Measurements from ENCODE around the gene CT47B1.
"Not testable (repeated sequence)": the region's sequence is repeated elsewhere in the genome, so short reads cannot be mapped to it uniquely, and the experiment has no call there.

Gene CT47B1

GRCh38 chrX:120875766-120876165 is at the start of gene CT47B1:
Gene CT47B1 (minus strand): TSS chrX:120875866. CDS start chrX:120875670, 196 bp downstream.
- DNase-seq (ENCODE audit: low read depth, low spot score); in situ Hi-C loops (cut with HindIII; ENCODE audit: low sequenced_read_pairs); H3K4me3 ChIP-seq (ENCODE audit: low read depth, low read length): not testable (repeated sequence)

GRCh38 chrX:120874678-120875557 is 748 bp downstream of the CT47B1 start:
- no peak for DNase-seq (ENCODE audit: low read depth, low spot score)
- in situ Hi-C loops (cut with HindIII; ENCODE audit: low sequenced_read_pairs): no loop called here
- H3K4me3 ChIP-seq (ENCODE audit: low read depth, low read length): no peak overlapping the region
- TF ChIP-seq CTCF (IDR thresholded peaks at IDR 0.05; ENCODE audit: low read depth, low read length): no peak

DNA sequence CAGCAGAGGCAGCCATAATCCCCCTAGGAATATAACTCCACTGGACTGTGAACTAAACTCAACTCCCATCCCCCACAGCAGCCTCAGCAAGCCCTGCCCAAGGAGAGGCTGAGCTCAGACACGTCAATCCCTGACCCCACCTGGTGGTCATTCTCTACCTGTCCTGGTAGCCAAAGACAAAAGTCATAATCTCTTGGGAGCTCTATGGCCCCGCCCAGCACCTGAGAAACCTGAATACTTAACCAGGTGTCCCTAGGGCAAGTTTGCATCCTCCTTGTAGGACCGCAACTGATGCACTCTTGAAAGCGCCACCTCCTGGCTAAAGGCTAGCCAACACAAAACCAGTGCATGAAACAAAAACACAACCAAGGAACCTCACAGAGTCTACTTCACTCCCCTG is 18.4 kb downstream of the CT47B1 start:
- no peak overlapping the region for H3K4me3 ChIP-seq (ENCODE audit: low read depth, low read length)
- peak; percentile 3 for TF ChIP-seq CTCF (IDR thresholded peaks at IDR 0.05; ENCODE audit: low read depth, low read length)
- in situ Hi-C loops (cut with HindIII; ENCODE audit: low sequenced_read_pairs): no loop called here
- no peak for DNase-seq (ENCODE audit: low read depth, low spot score)

GRCh38 chrX:120840827-120841226 is 34.8 kb downstream of the CT47B1 start:
- TF ChIP-seq CTCF (IDR thresholded peaks at IDR 0.05; ENCODE audit: low read depth, low read length): no peak
- peak; percentile 71 for DNase-seq (ENCODE audit: low read depth, low spot score)
- no peak overlapping the region for H3K4me3 ChIP-seq (ENCODE audit: low read depth, low read length)
- in situ Hi-C loops (cut with HindIII; ENCODE audit: low sequenced_read_pairs): no loop called here

- in situ Hi-C loops (cut with HindIII; ENCODE audit: low sequenced_read_pairs): no loop called here
- peak; percentile 44 for DNase-seq (ENCODE audit: low read depth, low spot score)
These were observed 36.2 kb downstream of the CT47B1 start for GRCh38 chrX:120839491-120839890.

DNA sequence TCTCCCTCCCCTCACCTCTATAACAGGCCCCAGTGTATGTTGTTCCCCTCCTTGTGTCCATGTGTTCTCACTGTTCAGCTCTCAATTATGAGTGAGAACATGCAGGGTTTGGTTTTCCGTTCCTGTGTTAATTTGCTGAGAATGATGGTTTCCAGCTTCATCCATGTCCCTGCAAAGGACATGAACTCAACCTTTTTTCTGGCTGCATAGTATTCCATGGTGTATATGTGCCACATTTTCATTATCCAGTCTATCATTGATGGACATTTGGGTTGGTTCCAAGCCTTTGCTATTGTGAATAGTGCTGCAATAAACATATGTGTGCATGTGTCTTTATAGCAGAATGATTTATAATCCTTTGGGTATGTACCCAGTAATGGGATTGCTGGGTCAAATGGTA is 48.5 kb downstream of the CT47B1 start:
- H3K4me3 ChIP-seq (ENCODE audit: low read depth, low read length); in situ Hi-C loops (cut with HindIII; ENCODE audit: low sequenced_read_pairs); DNase-seq (ENCODE audit: low read depth, low spot score): not testable (repeated sequence)

More at GRCh38 chrX:120839491-120839890, 36.2 kb downstream of the CT47B1 start:
- TF ChIP-seq CTCF (IDR thresholded peaks at IDR 0.05; ENCODE audit: low read depth, low read length): no peak
- H3K4me3 ChIP-seq (ENCODE audit: low read depth, low read length): no peak overlapping the region

DNA sequence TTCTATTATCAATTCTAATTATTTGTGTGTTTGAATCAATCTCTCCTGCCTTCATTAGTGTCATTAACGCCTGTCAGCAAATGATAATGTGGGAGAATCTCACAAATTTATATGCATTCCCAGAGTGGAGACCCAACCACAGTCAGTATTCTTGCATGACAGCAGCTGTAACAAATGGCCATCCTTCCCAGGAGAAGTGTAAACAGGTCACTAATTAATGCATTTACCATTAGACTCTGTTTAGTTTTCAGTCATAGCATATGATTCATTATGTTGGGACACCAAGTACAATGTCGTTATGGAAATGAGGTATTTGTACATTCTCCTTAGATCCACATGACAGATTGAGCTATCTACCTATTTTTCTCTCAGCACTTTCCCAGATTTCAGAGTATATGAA is 50.5 kb downstream of the CT47B1 start:
- TF ChIP-seq CTCF (IDR thresholded peaks at IDR 0.05; ENCODE audit: low read depth, low read length): no peak
- no peak for DNase-seq (ENCODE audit: low read depth, low spot score)
- in situ Hi-C loops (cut with HindIII; ENCODE audit: low sequenced_read_pairs): no loop called here
- no peak overlapping the region for H3K4me3 ChIP-seq (ENCODE audit: low read depth, low read length)
